Measurements from ENCODE around the gene PEX11A.

DNA sequence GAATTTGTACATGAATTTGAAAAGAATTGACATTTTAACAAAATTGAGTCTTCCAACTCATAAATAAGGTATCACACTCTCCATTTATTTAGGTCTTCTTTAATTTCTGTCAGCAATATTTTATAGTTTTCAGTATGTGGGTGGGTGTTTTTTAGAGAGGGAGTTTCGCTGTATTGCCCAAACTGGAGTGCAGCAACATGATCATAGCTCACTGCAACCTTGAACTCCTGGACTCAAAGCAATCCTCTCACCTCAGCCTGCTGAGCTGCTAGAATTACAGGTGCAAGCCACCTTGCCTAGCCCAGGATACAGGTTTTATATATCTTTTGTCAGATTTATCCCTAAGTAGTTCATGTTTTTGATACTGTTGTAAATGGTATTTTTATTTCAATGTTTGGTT is 4.6 kb upstream of the PEX11A start:
- TF ChIP-seq ZNF449 (tag by site-specific recombination; IDR thresholded peaks at IDR 0.05) (no peak), ZNF324 (tag by site-specific recombination; IDR thresholded peaks at IDR 0.05) (no peak), CTCF (tag by site-specific recombination; IDR thresholded peaks at IDR 0.05) (no peak), ZNF561 (tag by site-specific recombination; IDR thresholded peaks at IDR 0.05; ENCODE audit: borderline replicate concordance) (no peak), REPIN1 (tag by site-specific recombination; IDR thresholded peaks at IDR 0.05; ENCODE audit: low read depth) (no peak), ZSCAN16 (tag by site-specific recombination; IDR thresholded peaks at IDR 0.05) (no peak)
- TF ChIP-seq, protein P1, sequence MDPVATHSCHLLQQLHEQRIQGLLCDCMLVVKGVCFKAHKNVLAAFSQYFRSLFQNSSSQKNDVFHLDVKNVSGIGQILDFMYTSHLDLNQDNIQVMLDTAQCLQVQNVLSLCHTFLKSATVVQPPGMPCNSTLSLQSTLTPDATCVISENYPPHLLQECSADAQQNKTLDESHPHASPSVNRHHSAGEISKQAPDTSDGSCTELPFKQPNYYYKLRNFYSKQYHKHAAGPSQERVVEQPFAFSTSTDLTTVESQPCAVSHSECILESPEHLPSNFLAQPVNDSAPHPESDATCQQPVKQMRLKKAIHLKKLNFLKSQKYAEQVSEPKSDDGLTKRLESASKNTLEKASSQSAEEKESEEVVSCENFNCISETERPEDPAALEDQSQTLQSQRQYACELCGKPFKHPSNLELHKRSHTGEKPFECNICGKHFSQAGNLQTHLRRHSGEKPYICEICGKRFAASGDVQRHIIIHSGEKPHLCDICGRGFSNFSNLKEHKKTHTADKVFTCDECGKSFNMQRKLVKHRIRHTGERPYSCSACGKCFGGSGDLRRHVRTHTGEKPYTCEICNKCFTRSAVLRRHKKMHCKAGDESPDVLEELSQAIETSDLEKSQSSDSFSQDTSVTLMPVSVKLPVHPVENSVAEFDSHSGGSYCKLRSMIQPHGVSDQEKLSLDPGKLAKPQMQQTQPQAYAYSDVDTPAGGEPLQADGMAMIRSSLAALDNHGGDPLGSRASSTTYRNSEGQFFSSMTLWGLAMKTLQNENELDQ (tag by site-specific recombination; IDR thresholded peaks at IDR 0.05; ENCODE audit: low read depth): no peak

All from HEK293 (cell line).